HG03095 (cell line): ENCODE data around the gene INA.
"Not testable (repeated sequence)": the region's sequence is repeated elsewhere in the genome, so short reads cannot be mapped to it uniquely, and the experiment has no call there.

Experiments
- ATAC-seq: cut with Tn5 transposase; IDR thresholded peaks from one replicate; pipeline ENCODE4 v1.9.1; 2021; ENCODE audit warnings: moderate library complexity; ENCODE audit not compliant: unreplicated experiment

INA gene

GRCh38 chr10:103276896-103277712, at the start of gene INA:
Gene INA (plus strand): TSS chr10:103277138. CDS start chr10:103277212, 74 bp downstream.
- peak; percentile 62 for ATAC-seq

GRCh38 chr10:103227416-103227815, 49.5 kb upstream of the INA start:
- no peak for ATAC-seq

GRCh38 chr10:103231047-103231551, 45.8 kb upstream of the INA start:
- ATAC-seq, result no peak

GRCh38 chr10:103232131-103232673, 44.7 kb upstream of the INA start:
- ATAC-seq, result no peak

- no peak for ATAC-seq
Measured at GRCh38 chr10:103232772-103233488, 44.0 kb upstream of the INA start.

- ATAC-seq, result no peak
Measured at GRCh38 chr10:103235775-103236174, 41.2 kb upstream of the INA start.

- no peak for ATAC-seq
Measured at GRCh38 chr10:103238506-103239252, 38.3 kb upstream of the INA start.

GRCh38 chr10:103241262-103242011, 35.5 kb upstream of the INA start:
- no peak for ATAC-seq

- no peak for ATAC-seq
Measured at GRCh38 chr10:103244666-103245271, 32.2 kb upstream of the INA start.

- not testable (repeated sequence) for ATAC-seq
Measured at GRCh38 chr10:103245587-103245986, 31.4 kb upstream of the INA start, which contains the start of gene RPEL1. Gene RPEL1 (plus strand): TSS chr10:103245887. CDS start chr10:103245997, 110 bp downstream.

- ATAC-seq, result no peak
Measured at GRCh38 chr10:103246324-103246723, 30.6 kb upstream of the INA start.

GRCh38 chr10:103254113-103254512, 22.8 kb upstream of the INA start:
- no peak for ATAC-seq

GRCh38 chr10:103254538-103255325, 22.2 kb upstream of the INA start:
- no peak for ATAC-seq

GRCh38 chr10:103256613-103257012, 20.3 kb upstream of the INA start:
- no peak for ATAC-seq

GRCh38 chr10:103257812-103258211, 19.1 kb upstream of the INA start:
- ATAC-seq, result no peak

- ATAC-seq, result not testable (repeated sequence)
Measured at GRCh38 chr10:103258928-103259327, 18.0 kb upstream of the INA start.

GRCh38 chr10:103259989-103260388, 16.9 kb upstream of the INA start:
- no peak for ATAC-seq

- no peak for ATAC-seq
Measured at GRCh38 chr10:103262229-103262628, 14.7 kb upstream of the INA start.
